SU-DHL-6 (cell line): ENCODE results near the gene TTC9B.

ENCODE experiments used
- CTCF ChIP-seq: fragments of 200-600 bp; sonication (generic); IDR thresholded peaks from one replicate; pipeline ENCODE4 v1.5.1; 2017; ENCODE audit warnings: antibody characterized with exemption, mild to moderate bottlenecking, low read length, moderate library complexity; ENCODE audit not compliant: insufficient read depth, poor library complexity, severe bottlenecking
- EZH2phosphoT487 ChIP-seq: fragments of 200-600 bp; sonication (generic), shearing (Covaris generic); conservative IDR thresholded peaks from 2 replicates; pipeline ENCODE4 v1.6.1; 2018; ENCODE audit warnings: mild to moderate bottlenecking, antibody characterized with exemption, low read length, moderate library complexity, mixed read lengths

- TF ChIP-seq CTCF, result no peak
- no peak for TF ChIP-seq EZH2phosphoT487
Observed at GRCh38 chr19:40261631-40262030, 43.4 kb upstream of the TTC9B start.
